HG02610 (cell line): ENCODE results near the gene OVOL1.
A peak's percentile ranks its signal among the peaks of the same experiment; 100 is the strongest.

Experiments used
- ATAC-seq: cut with Tn5 transposase; IDR thresholded peaks from one replicate; pipeline ENCODE4 v1.9.1; 2021; ENCODE audit warnings: mild to moderate bottlenecking, moderate library complexity; ENCODE audit not compliant: unreplicated experiment

OVOL1 gene

DNA sequence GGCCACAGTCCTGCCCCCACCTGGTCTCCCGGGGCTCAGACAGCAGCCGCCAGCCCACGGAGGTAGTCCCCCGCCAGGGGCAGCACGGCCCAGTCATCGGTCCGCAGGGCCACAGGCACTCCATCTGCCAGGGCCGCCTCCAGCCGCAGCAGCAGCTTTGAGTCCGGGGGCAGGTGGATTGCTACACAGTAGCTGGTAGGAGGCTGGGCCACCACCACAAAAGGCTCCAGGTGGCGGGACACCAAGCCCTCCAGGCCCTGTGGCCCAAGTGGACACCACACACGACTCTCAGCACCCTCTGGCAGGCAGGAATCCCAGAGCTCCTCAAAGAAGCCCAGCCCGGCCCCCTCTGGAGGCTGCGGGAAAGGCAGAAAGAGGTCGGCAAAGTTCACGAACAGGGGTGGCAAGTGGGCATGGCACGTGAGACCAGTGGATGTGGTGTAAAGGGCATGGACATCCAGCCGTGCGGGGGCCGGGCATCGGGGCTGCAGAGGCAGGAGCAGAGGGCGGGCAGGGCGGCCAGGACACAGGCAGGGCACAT is 9.0 kb upstream of the OVOL1 start:
- ATAC-seq: no peak

DNA sequence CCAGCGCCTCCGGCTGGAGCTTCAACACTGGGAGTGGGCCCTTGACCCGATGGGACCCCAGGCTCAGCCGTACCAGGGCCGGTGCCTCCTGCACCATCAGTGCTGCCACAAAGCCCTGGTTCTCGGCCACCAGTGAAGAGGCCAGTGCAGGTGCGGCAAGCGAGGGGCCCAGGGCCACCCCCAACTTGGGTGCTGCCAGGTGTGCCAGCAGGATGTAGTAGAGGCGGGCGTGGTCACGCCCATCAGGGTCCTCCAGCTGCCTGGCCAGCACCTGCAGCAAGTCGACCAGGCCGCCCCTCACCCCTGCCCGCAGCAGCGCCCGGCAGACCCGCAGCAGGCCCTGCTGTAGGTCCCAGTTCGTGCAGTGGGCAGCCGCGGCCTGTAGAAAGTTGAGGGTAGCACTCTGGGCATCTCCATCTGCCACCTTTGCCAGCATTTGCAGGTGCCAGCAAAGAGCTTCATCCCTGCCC is 8.4 kb upstream of the OVOL1 start:
- ATAC-seq: no peak

DNA sequence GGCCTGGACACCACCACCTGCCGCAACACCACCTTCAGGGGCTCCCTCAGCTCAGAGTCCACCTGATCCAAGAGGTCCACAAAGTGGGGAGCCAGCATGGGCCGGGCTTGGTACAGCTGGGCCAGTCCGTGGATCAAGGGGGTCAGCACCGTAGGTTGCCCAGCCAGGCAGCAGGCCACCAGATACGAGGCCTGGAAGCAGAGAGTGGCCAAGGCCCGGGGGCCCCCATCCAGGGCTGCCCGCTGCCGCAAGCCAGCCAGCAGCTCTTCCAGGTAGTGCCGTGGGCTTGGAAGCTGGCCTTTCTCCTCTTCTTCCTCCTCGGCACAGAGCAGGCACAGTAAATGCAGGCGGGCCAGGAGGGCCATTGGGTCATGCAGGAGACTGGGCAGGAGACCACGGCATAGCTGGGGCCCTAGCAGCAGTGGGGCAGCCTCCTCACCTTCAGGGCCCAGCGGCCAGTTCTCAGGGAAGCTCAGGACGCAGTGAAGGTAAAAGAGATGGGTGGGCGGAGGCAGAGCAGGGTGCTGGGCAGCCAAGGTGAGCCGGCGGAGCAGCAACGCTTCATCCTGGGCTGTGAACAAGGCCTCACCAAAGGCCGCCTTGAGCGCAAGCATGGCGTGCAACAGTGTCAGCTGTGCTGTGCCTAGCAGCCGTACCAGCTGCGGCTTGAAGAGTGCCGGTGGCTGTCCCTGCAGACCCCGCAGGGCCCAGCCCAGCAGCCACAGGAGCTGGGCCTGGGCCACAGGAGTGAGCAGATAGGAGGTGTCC is 7.8 kb upstream of the OVOL1 start:
- ATAC-seq: no peak

GRCh38 chr11:65779669-65779918 is 7.3 kb upstream of the OVOL1 start:
- ATAC-seq: no peak

DNA sequence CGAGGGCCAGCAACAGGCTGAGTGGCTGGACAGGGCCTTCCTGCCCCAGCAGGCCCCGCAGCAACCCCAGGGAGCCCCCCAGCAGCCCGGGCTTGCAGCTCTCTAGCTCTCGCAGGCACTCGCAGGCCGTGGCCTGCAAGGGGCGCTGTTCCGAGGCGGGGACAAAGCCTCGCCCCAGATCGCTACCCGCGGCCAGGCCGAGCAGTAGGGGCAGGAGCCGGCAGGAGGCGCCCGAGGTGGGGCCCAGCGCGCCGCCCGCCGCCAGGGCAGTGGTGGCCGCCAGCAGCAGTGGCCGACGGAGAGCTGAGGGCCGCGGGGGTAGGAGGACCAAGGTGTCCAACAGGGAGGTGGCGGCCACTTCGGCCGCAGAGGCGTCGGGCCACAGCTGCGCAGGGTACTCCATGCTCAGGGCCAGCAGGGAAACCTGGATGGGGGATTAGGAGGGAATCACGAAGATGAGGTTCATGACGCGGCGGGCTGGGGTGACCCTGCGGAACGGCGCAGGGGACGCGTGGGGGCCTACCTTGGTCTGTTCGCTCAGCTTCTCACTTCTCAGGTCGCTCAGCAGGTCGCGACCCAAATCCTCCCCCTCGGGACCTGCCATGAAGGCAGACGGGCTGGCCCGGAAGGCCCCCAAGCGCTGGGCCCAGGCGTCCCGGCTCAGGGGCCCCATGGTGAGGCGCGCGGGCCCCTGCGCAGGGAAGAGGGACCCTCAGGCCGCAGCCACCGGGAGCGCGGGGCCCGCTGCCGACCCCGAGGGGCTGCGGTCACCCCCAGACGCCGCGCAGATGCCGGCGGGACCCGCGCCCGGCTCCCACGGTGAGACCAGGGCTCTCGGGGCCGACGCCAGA is 6.7 kb upstream of the OVOL1 start:
- ATAC-seq: peak; percentile 45

GRCh38 chr11:65780770-65781151 is 6.1 kb upstream of the OVOL1 start, which contains the start of gene AP5B1:
TSS of gene AP5B1 (minus strand) at chr11:65780976. CDS start at chr11:65780591, 385 bp downstream.
- peak; percentile 58 for ATAC-seq

DNA sequence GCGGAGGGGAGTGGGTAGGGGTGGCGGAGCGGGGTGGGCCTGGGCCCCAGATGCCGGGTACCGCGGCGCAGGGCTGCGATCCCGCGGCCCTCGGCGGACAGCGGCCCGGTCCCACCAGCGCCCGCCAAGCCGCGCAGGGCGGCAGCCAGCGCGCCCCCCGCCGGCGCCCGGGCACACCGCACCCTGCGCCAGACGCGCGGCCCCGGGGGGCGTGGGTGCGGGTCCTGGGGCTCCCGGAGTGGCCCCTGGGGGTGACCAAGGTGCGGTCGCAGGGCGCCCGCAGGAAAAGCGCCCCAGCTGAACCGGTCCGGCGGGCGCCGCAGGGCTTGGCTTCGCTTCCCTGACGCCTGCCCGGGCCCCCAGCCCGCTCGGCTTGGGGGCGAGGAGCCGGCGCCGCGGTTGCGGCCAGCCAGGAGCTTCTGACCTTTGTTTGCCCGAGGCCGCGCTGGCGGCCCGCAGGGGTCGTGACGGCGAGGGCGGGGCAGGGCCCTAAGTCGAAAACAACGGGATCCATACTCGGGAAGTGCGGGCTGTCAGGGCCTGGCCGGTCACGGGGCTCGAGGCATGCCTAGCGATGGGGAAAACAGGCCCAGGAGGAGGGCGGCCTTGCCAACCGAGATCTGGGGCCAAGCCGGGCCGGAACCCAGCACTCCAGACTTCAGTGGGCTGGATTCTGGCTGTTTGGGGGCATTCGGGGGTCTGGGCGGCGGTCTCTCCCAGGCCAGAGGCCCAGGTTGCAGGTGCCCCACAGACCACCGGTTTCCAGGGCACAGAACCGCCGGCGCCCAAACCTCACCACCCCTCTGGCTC is 5.5 kb upstream of the OVOL1 start:
- peak; percentile 29 for ATAC-seq

GRCh38 chr11:65781962-65782815 is 4.7 kb upstream of the OVOL1 start:
- no peak for ATAC-seq

DNA sequence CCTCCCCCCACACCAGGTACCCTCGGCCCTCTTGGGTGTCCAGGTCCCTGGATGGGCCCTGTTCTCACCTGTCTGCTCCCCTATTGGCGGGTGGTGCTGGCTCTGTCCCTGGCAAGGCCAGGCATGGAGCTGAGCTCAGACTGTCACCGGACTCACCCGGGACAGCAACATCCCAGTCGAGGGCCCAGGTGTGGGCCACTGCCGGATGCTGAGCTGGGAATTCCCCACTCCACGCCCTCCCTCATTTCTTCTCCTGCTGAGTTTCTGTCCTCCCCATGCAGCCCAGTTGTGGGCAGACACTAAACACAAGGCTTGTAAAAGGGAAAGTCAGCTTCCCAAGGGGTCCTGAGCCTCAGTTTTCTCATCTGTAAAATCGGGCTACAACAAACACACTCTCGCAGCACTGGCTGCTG is 4.0 kb upstream of the OVOL1 start:
- ATAC-seq: no peak

DNA sequence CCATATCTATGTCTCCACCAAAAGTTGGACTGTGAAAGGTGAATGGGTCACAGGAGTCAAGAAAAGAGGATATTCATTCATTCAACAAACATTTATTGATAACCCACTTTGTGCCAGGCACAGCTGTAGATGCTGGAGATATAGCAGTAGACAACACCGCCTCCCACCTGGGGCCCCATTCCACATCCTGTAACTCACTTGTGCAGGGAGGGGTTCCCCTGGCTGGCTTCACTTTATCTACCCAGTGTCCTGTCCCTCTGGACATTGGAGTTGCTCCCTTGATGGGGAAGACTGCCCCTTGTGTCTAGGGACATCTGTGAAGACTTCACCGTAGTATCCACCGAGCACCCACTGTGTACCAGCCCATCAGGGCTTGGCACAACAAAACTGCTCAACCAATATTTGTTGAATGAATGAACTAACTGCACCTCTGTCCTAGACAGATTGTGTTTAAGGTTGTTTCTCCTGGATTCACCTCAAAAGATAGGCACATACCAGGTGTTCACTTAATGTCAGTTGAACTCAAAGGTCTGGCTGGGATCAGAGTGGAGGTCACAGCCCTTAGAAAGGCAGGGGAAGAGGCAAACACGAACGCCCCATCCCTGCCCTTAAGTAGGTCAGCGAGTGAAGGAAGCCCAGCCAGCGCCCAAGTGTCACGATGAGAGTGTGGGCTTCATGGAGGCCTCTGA is 1.4 kb upstream of the OVOL1 start:
- ATAC-seq: no peak

DNA sequence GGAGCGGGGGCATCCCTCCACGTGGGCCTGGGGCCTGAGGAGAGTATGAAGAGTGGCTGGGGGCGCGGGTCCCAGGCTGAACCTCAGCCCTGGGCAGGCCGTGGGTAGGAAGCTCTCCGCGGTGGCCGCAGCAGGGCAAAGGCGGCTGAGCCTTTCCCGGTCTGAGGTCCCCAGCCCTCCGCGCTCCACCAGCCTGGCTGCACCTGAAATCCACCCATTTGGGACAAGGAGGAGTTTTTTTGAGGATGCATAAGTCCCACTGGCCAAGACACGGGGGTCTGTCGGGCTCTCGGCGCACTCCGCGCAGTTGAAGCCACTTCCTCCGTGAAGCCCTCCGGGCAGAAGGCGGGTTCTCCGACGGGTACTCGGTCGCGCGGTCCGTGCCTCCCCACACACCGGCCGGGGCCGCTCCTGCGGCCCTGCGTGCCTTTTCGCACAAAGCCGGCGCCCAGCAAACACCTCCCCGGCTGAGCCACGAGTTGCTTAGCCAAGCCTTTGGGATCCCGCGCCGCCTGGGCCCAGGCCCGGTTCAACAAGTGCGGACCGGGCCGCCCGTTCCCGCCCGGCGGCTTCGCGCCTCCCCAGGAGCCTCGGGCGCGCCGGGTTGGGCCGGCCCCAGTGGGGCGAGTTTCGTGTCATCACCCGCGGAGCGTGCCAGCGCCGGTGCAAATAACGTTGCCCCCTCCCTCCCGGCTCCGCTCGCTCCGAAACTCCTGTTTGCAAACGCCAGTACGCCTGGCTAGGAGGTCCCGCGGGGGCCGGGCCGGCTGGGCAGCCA is 666 bp upstream of the OVOL1 start:
- no peak for ATAC-seq

DNA sequence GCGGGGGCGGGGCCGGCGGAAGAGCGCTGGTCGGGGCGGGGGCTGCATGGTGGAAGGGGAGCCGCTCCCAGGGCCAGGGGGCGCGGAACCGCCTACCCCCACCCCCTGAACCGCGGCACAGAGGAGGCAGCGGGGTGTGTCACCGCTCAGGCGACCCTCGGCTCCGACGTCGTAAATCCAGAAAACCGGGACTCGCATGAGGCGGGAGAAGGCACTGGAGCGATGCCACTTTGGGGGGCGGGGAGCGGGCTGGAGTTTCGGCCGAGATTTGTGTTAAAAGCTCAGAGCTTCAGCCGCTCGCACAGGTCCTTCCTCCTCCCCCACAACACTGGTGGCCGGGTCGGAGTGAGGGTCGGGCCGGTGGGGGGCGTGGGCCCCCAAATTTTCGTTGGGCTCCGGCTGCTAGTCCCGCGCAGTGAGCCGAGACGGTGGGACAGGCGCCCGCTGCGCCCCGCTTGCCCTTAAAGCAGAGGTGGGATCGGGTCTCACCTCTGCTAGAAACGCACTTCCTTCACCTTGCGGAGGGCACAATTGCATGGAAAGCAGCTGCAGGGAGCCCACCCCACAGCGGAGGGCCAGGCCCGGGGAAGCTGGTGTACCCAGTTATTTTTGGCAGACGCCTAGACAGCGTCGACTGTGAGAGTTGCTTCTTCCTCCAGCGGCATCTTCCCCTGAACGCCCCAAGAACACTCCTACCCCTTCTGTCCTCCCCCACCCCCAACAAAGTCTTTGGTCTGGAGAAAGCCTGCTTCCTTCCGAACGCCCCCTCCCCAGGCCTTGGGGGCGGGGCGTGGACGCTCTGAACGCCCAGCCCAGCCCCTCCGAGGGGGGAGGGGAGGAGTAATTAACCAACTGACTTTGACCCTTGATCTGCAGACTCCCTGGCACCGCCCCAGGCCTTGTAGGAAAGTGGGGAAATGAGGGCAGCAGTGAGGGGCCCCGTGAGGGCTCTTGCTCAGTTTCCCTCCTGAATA is 1.1 kb downstream of the OVOL1 start:
- no peak for ATAC-seq

GRCh38 chr11:65788821-65789220 is 2.0 kb downstream of the OVOL1 start:
- no peak for ATAC-seq

DNA sequence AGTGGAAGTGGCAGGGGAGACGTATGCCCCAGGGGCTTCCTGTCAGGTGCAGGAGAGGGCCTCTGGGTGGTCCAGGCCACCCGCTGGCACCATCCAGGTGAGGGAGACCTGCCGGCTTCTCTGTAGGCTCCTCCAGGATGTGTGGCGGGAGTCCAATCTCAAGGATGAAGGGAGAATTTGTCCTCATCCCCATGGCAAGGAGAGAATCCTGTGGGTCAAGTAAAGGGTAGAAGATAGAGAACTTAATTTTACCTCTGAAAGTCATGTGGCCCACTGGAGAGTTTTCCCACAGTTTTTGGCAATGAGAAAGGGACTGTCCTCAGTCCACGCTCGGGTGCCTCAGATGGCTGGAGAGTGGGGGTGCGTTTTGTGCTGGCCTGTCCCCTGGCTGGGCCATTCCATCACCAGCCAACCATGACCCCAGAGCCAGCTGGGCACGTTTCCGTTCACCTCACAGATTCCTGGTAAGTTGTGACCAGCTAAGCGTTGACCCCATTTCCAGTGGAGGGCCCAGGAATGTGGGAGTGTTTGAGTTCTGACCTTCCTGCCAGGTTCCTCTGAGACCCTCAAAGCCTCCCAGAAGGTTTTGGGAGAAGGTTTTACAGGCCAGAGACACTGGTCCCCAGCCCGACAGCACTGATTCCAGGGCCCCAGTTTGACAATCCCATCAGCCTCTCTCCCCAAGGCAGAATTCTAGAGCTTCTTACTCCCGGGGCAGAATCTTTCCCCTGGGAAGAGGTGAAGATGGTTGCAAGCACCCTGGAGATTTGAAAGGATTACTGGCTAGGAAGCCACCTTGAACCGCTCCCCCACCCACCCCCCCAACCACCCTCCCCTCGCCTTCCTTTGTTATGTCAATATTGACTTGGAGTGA is 2.6 kb downstream of the OVOL1 start:
- ATAC-seq: no peak

DNA sequence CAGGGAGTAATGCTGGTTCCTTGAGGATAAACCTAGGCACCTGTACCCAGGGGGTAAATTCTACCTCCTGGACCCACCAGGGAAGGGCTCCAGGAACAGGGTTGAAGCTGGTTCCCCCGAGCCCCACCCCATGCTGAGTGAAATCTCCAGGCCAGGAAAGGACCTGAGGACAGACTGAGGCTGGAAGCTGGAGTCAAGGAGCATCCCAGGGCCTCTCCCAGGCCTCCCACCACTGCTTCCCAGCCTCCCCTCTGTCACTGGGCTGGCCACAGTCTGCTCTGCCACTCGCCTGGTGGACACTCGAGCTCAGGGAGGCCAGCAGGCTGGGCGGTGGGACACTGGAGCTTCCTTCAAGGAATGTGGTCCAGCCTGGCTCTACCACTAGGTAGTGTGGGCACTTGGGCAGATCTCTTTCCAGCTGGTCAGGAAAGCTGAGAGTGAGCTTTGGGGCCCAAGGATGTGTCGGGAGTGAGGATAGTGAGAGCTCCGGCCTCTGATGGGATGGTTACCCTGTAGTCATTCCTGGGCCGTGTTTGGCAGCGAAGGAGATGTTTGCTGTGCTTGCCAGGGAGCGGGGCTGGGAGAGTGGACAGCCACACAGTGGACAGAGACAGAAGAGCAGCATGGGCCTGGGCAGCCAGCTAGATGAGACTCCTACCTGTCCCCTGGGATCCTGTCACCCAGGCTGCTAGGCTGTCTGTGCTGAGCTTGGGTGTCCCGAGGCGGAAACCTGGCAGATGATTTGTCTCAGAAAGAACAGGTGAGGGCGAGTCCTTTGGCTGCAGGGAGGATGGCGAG is 3.4 kb downstream of the OVOL1 start:
- no peak for ATAC-seq
